Activated CD8-positive, alpha-beta memory T cell treated with anti-CD3 and anti-CD28 coated beads, Interleukin-2, amount 50 U/mL, for 48 hours (primary cell): ENCODE data around the gene SRRT.
A peak's percentile ranks its signal among the peaks of the same experiment; 100 is the strongest.

Experiments used
- DNase-seq: peaks from one replicate; pipeline ENCODE4 v3.0.0-alpha.2; 2020

The SRRT gene

DNA sequence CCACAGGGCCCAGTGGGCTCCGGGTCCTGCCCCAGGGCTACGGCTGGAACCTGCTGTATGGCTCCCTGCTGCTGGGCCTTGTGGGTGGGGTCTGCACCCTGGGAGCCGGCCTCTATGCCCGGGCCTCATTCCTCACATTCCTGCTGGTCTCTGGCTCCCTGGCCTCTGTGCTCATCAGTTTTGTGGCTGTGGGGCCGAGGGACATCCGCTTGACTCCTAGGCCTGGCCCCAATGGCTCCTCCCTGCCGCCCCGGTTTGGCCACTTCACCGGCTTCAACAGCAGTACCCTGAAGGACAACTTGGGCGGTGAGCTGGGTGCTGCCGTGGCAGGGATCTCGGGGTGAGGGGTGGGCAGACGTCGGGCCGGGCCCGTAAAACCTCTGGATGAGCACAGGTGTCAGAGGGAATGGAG lies 18.0 kb upstream of the SRRT start:
- DNase-seq: no peak

DNA sequence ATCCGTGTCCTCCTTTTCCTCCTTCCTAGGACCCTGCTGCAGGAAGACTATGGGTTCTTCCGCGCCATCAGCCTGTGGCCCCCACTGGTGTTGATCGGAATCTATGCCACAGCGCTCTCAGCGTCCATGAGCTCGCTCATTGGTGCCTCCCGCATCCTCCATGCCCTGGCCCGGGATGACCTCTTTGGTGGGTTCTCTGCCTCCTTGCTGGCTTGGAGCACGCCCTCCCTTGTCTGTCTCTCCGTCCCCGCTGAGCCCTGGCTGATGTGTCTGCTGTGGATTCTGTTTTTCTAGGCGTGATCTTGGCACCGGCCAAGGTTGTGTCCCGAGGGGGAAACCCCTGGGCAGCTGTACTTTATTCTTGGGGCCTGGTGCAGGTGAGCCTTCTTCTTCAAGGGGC lies 15.0 kb upstream of the SRRT start:
- DNase-seq: no peak

- no peak for DNase-seq
Observed at GRCh38 chr7:100860702-100861615, 13.9 kb upstream of the SRRT start.

DNA sequence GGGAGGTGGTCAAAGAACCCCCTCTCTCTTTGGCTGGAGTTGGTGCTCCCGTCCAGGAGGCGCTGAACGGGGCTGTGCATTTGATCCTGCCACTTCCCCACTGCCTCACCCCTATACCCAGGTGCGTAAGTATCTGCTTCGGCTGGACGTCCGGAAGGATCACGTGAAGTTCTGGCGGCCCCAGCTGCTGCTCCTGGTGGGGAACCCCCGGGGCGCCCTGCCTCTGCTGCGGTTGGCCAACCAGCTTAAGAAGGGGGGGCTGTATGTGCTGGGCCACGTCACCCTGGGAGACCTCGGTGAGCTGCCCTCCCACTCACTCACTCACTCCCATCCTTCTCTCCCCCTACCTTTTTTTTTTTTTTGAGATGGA lies 13.3 kb upstream of the SRRT start:
- no peak for DNase-seq

DNA sequence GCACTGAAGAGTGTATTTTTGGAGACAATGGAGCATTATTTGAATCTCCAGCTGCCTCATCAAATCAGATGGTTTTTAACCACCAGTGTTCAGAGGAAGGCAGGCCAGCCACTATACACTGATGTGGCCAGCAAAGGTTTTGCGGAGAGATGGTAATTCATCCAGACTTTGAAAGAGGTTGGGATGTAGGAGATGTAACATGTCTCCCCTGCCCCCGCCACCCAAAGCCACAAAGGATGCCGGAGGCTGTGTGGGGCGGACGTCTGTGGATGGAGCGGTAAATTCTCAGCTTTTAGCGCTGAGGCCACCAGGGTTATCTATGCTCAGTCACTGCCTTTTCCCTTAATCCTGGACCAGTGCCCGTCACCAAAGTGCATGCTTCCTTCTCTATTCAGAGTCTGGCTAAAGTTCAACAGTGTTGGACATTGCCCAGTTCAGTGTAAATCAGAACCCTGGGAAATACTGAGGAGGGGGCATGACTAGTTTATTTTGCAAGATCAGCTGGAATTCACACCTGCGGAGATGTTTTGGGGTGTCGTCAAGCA lies 11.4 kb upstream of the SRRT start:
- no peak for DNase-seq

- no peak for DNase-seq
Observed at GRCh38 chr7:100864263-100864845, 10.5 kb upstream of the SRRT start.

DNA sequence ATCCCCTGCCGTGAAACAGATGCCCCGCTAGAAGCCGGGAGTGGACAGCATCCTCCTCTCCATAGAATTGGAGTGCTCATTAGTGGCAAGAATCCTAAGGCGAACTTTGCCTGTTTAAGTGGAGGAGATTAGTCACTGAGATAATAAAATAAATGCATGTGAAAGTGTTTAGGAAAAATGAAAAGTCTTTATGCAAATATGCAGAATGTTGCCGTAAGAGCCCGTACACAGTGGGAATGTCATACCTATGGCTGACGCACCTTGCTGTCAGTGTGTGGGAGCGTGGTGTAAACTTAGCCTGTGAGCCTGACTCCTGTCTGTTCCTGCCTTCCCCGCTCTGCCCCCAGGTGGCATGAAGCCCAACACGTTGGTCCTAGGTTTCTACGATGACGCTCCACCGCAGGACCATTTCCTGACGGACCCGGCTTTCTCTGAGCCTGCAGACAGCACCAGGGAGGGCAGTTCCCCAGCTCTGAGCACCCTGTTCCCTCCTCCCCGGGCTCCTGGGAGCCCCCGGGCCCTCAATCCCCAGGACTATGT lies 9.5 kb upstream of the SRRT start:
- DNase-seq: no peak

DNA sequence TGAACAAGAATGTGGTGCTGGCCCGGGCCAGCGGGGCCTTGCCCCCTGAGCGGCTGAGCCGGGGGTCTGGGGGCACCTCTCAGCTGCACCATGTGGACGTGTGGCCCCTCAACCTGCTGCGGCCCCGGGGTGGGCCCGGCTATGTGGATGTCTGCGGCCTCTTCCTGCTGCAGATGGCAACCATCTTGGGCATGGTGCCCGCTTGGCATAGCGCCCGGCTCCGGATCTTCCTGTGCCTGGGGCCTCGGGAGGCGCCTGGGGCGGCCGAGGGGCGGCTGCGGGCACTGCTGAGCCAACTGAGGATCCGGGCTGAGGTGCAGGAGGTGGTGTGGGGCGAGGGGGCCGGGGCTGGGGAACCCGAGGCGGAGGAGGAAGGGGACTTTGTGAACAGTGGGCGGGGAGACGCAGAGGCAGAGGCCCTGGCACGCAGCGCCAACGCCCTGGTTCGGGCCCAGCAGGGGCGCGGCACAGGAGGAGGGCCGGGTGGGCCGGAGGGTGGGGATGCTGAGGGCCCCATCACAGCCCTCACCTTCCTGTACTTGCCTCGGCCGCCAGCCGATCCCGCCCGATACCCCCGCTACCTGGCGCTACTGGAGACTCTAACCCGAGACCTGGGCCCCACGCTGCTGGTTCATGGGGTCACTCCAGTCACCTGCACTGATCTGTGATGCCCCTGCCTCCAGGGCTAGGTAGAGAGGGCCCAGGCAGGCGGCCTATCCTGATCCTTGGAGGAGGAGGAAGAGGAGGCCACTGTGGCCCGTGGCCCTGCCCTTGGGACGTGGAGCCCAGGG lies 8.8 kb upstream of the SRRT start:
- DNase-seq: peak; percentile 72

DNA sequence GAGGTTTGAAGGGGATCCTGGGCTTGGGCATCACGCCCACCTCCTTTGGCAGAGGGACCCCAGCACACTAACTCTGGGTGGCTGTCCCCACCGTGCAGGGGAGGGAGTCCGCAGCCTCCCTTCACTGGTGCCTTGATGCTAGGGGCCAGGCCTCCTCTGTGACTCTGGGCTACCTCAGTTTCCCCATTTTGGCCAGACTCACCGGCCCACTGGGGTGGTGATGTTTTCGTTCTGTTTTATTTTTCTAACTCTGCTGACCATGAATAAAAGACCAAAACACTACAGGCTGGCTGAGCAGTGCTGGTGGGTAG lies 8.2 kb upstream of the SRRT start:
- DNase-seq: no peak

GRCh38 chr7:100867040-100867775 lies 7.7 kb upstream of the SRRT start, which contains the start of gene TRIP6:
TSS of gene TRIP6 (plus strand) at chr7:100867387. CDS start at chr7:100867498, 111 bp downstream.
- peak; percentile 85 for DNase-seq

DNA sequence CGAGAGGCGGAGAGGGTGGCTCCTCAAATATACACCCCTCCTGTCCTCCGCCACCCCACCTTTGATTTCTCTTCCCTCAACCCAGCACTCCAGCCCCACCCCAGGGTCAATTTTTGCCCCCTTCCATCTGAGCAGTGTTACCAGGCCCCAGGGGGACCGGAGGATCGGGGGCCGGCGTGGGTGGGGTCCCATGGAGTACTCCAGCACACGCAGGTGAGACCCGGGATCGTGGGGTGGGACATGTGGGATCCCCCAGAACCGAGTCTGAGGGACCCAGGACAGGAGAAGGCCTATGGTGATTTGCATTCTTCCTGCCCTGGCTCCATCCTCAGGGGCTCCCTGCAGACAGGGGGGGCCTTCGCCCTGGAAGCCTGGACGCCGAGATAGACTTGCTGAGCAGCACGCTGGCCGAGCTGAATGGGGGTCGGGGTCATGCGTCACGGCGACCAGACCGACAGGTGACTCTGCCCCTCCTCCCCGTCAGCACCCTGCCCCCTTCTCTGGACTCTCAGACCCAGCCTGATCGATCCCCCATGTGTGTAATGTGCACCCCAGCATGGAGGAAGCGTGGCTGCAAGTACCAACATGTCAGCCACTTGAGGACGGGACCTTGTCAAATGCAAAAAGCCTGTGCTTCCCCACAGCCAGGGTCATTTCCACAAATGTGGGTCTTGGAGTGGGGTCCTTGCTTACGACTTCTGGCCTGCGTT lies 7.0 kb upstream of the SRRT start:
- no peak for DNase-seq

- no peak for DNase-seq
Observed at GRCh38 chr7:100873599-100874299, 1.2 kb upstream of the SRRT start.

DNA sequence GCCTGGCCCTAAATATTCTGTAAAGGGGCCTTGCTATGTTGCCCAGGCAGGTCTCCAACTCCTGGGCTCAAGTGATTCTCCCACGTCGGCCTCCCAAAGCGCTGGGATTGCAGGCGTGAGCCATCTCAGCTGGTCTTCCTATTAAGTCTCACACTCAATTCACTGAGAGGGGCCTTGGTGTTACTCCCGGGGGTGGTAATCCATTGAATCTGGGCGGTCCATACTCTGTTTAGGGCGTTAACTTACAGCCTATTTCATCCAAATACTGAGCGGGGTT lies 665 bp upstream of the SRRT start:
- DNase-seq: peak; percentile 62

DNA sequence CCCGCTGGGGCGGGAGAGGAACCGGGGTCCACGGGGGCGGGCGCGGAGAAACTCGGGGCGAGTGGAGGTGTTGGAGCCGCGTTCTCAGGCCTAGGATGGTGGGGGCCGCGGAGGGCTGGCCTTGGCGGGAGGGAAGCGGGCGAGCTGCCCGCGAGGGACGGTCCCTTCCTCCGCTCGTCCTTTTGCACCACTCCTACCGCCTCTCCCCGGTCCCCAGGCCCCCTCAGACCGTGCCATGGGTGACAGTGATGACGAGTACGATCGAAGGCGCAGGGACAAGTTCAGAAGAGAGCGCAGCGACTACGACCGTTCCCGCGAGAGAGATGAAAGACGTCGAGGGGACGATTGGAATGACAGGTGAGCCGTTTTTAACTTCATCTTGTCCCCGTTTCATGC lies 451 bp downstream of the SRRT start:
- DNase-seq: no peak

GRCh38 chr7:100878013-100878412 lies 3.1 kb downstream of the SRRT start:
- DNase-seq: no peak

GRCh38 chr7:100878685-100879084 lies 3.8 kb downstream of the SRRT start:
- DNase-seq: no peak

DNA sequence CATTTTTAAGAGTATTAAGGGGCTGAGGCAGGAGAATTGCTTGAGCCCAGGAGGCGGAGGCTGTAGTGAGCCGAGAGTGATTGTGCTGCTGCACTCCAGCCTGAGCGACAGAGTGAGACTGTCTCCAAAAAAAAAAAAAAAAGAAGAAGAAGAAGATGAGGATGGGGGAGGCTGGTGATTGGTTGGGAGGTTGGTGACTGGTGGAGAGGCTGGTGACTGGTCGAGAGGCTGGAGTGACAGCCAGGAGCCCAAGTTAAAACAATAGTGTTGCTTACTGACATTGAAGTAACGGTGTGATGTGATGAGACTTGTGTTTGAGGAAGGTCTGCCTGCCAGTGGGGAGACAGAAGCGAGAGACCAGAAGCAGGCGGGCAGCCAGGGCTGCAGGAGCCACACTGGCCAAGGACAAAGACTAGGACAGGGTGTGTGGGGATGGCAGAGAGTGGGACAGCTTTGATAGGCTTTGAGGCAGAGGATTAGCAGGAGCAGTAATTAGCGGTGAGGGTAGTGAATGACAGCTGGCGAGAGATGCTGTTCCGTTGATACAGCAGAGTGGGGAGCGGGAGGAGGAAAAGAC lies 4.9 kb downstream of the SRRT start:
- DNase-seq: no peak

- no peak for DNase-seq
Observed at GRCh38 chr7:100880645-100881044, 5.7 kb downstream of the SRRT start.

DNA sequence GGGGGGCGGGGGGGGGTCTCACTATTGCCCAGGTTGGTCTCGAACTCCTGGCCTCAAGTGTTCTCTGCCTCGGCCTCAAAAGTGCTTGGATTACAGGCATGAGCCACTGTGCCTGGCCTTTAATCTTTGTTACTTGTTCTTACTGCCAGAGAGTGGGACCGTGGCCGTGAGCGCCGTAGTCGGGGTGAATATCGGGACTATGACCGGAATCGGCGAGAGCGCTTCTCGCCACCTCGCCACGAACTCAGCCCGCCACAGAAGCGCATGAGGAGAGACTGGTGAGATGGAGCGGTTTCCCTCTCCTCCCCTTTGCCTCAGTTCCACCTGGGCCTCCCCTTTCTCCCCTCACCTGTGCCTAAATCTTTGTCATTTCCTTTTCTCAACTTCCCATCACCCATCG lies 6.2 kb downstream of the SRRT start:
- DNase-seq: no peak

DNA sequence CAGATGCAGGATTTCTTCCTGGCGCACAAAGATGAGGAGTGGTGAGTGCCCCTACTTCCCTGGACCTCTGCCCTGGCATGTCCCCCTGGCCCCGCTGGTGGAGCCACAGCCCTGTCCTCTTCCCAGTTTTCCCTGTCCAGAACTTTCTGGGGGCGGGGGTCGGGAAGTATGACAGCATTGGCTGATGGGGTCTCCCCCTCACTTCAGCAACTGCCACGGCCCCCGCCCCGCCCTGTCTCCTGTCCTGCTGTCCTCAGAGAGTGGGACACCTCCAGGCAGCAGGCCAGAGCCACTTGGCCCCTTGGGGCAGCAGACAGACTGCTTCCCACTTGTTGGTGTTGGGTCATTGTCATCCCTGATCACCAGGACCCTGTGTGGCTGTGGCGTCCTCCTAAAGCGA lies 7.3 kb downstream of the SRRT start:
- no peak for DNase-seq
